Measurements from ENCODE around the gene SBF2.

Gene SBF2

DNA sequence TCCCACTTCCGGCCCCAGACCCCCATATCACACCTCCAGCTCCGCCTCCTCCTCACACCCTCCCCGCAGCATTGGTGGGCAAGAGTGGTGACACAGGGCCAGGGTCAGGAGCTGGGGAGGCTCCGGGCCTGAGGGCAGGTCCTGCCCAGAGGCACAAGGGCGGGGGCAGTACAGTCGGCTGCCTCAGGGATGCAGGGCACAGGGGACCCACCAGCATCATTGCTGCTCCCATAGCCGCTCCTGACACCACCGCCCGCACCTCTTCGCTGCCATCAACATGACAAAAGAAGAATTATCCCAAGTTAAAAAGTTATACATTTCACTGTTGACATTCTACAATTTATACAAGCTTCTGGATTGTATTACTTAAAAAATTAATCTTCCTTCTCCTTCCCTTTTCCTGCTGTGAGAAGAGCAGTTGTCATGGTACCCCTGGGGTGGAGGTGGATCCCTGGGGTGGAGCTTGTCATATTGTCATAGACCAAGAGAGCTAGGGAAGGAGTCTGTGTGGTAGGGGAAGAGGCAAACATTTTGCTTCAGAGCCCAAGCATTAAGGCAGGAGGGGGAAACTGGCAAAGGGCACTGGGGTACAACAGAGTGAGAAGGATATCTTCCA is 4.1 kb downstream of the SBF2 start:
- no peak for DNase-seq (ENCODE audit: insufficient read length, low spot score)
- TF ChIP-seq POU2F2 (IDR thresholded peaks at IDR 0.05; ENCODE audit: low read depth, low read length) (no peak), SPI1 (IDR thresholded peaks at IDR 0.05; ENCODE audit: low read depth, low read length) (no peak), TAF1 (IDR thresholded peaks at IDR 0.05; ENCODE audit: low read depth, low read length) (no peak), POLR2AphosphoS5 (IDR thresholded peaks at IDR 0.05; ENCODE audit: low read depth, low read length) (no peak), POLR2A (IDR thresholded peaks at IDR 0.05; ENCODE audit: low read depth, low read length) (no peak), PAX5 (IDR thresholded peaks at IDR 0.05; ENCODE audit: insufficient read depth, low read length, severe bottlenecking) (no peak)
- FAIRE-seq, result no peak

DNA sequence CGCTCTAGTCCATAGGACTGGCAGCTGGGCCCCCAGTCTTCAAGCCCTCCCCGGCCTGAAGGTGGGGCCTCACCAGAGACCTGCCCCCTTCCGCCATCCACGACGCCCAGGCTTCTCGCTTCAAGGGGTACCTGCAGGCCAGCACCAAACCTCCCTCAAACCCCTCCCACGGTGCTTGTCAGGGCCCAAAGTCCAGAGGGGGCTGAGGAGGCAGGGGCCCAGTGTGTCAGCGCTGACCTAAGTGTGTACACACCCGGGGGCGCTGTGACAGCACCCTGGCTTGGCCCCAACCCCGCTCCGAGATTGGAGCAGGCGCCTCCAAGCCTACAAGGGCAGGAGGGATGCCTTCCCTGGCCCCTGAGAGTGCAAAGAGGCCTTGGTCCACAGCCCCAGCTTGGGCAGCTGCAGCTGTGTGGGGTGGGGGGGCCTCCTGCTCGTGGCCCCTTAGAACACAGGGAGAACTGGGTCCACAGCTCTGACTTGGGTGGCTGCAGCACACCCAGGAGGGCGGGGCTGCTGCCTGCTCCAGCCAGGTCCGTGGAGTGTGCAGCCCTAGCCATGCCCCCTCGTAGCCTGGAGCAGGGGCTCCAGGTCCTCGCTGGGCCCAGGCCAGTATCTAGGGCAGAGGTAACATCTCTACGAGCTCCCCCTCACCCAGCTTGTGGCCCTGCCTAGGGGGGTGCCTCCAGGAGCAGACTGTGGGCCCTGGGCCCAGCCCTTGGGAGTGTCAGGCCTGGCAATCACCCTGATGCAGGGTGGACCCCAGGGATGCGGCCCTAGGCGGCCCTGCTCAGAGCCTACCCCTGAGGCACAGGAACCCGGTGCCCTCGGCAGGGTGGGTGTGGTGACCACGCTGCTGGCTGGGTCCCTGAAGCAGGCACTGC is 4.9 kb downstream of the SBF2 start:
- no peak for FAIRE-seq
- TF ChIP-seq POLR2AphosphoS5 (IDR thresholded peaks at IDR 0.05; ENCODE audit: low read depth, low read length) (no peak), TAF1 (IDR thresholded peaks at IDR 0.05; ENCODE audit: low read depth, low read length) (no peak), PAX5 (IDR thresholded peaks at IDR 0.05; ENCODE audit: insufficient read depth, low read length, severe bottlenecking) (no peak), SPI1 (IDR thresholded peaks at IDR 0.05; ENCODE audit: low read depth, low read length) (no peak), POLR2A (IDR thresholded peaks at IDR 0.05; ENCODE audit: low read depth, low read length) (no peak), POU2F2 (IDR thresholded peaks at IDR 0.05; ENCODE audit: low read depth, low read length) (no peak)
- no peak for DNase-seq (ENCODE audit: insufficient read length, low spot score)

DNA sequence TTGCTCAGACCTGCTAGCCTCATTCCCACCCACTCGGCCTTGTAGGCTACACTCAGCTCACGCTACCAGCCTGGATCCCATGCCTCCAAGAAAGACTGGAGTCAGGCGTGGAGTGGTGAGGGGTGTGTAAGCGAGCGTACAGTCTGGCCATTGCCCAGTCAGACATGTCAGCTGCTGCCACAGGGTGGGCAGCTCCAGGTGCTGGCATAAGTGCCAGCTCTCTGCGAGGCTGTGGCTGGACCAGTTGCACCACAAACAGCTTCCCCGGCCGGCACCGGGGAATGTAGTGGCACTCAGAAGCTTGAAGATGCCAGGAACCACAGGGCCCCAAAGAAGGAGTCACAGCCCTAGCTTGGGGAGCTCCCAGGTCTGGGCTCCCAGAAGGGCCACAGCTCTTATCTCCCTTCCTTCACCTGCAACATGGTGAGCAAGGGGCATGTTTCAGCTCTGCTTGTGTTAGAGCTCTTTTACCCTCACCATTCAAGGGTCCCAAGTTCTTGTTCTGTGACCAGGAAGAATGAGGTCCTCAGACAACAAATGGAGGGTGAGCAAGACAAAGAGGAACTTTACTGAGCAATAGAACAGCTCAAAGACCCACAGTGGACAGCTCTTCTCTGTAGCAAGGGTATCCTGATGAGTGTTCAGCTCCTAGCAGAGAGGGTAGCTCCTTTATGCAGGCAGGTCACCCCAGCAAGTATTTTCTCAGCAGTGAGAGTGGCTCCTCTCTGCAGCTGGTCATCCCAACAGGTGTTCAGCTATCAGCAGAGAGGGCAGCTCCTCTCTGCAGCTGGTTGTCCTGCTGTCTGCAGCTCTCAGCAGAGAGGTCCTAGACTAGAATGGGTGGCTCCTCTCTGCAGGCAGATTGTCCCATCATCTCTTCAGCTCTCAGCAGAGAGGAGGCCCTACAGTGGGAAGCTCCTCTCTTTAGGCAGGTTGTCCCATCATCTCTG is 6.0 kb downstream of the SBF2 start:
- FAIRE-seq (no peak), DNase-seq (ENCODE audit: insufficient read length, low spot score) (no peak)
- TF ChIP-seq PAX5 (IDR thresholded peaks at IDR 0.05; ENCODE audit: insufficient read depth, low read length, severe bottlenecking), result no peak
- TF ChIP-seq SPI1 (IDR thresholded peaks at IDR 0.05; ENCODE audit: low read depth, low read length), result no peak
- no peak for TF ChIP-seq POLR2AphosphoS5 (IDR thresholded peaks at IDR 0.05; ENCODE audit: low read depth, low read length)
- no peak for TF ChIP-seq POLR2A (IDR thresholded peaks at IDR 0.05; ENCODE audit: low read depth, low read length)
- no peak for TF ChIP-seq TAF1 (IDR thresholded peaks at IDR 0.05; ENCODE audit: low read depth, low read length)
- TF ChIP-seq POU2F2 (IDR thresholded peaks at IDR 0.05; ENCODE audit: low read depth, low read length), result no peak

DNA sequence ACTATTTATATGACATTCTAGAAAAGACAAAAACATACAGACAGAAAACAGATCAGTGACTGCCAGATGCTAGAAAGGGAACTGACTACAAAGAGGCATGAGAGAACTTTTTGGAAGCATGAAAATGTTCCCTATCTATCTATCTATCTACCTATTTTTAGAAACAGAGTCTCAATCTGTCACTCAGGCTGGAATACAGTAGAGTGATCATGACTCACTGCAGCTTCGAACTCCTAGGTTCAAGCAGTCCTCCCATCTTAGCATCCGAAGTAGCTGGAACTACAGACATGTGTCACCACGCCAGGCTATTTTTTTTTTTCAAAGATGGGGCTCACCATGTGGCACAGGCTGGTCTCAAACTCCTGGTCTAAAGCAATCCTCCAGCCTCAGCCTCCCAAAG is 6.9 kb downstream of the SBF2 start:
- DNase-seq (ENCODE audit: insufficient read length, low spot score) (no peak), FAIRE-seq (no peak)
- TF ChIP-seq POLR2A (IDR thresholded peaks at IDR 0.05; ENCODE audit: low read depth, low read length) (no peak), PAX5 (IDR thresholded peaks at IDR 0.05; ENCODE audit: insufficient read depth, low read length, severe bottlenecking) (no peak), POLR2AphosphoS5 (IDR thresholded peaks at IDR 0.05; ENCODE audit: low read depth, low read length) (no peak), TAF1 (IDR thresholded peaks at IDR 0.05; ENCODE audit: low read depth, low read length) (no peak), SPI1 (IDR thresholded peaks at IDR 0.05; ENCODE audit: low read depth, low read length) (no peak)

DNA sequence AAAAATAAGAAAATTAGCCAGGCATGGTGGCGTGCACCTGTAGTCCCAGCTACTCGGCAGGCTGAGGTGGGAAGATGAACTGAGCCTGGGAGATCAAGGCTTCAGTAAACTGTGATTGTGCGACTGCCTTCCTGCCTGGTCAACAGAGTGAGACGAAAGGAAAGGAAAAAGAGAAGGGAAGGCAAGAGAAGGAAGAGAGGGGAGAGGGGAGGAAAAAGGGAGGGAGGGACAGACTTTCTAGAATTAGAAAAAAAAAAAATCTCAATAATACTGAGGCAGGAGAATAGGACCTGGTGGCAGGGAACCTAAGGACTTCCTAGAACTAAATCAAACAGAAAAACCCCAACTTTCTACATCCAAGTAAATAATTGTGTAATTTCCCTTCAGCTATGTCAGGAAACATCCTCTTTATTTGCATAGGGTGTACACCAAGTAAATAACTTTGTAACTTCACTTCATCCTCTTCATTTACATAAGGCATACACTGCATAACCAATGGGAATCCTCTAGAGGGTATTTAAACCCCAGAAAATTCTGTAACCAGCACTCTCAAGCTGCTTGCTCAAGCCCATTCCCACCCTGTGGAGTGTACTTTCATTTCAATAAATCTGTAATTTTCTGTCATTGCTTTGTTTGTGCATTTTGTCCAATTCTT is 8.7 kb downstream of the SBF2 start:
- TF ChIP-seq TAF1 (IDR thresholded peaks at IDR 0.05; ENCODE audit: low read depth, low read length), result no peak
- TF ChIP-seq POLR2A (IDR thresholded peaks at IDR 0.05; ENCODE audit: low read depth, low read length), result no peak
- TF ChIP-seq POU2F2 (IDR thresholded peaks at IDR 0.05; ENCODE audit: low read depth, low read length), result no peak
- no peak for TF ChIP-seq POLR2AphosphoS5 (IDR thresholded peaks at IDR 0.05; ENCODE audit: low read depth, low read length)
- no peak for TF ChIP-seq PAX5 (IDR thresholded peaks at IDR 0.05; ENCODE audit: insufficient read depth, low read length, severe bottlenecking)
- TF ChIP-seq SPI1 (IDR thresholded peaks at IDR 0.05; ENCODE audit: low read depth, low read length), result no peak
- FAIRE-seq (no peak), DNase-seq (ENCODE audit: insufficient read length, low spot score) (no peak)

DNA sequence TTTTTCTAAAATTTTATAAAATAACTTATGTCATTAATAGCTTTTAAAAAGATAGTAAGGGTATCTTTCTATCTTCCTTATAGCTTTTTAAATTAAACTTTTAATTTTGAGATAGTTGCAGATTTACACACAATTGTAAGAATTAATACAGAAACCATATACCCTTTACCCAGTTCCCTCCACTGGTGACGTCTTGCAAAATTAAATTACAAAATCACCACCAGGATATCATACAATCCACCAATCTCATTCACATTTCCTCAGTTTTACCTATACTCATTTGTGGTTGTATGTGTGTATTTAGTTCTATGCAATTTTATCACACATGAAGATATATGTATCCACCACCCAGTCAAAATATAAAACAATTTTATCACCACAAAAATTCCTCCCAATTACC is 10.0 kb downstream of the SBF2 start:
- no peak for DNase-seq (ENCODE audit: insufficient read length, low spot score)
- FAIRE-seq, result no peak
- TF ChIP-seq SPI1 (IDR thresholded peaks at IDR 0.05; ENCODE audit: low read depth, low read length) (no peak), PAX5 (IDR thresholded peaks at IDR 0.05; ENCODE audit: insufficient read depth, low read length, severe bottlenecking) (no peak), POLR2A (IDR thresholded peaks at IDR 0.05; ENCODE audit: low read depth, low read length) (no peak), TAF1 (IDR thresholded peaks at IDR 0.05; ENCODE audit: low read depth, low read length) (no peak), POU2F2 (IDR thresholded peaks at IDR 0.05; ENCODE audit: low read depth, low read length) (no peak), POLR2AphosphoS5 (IDR thresholded peaks at IDR 0.05; ENCODE audit: low read depth, low read length) (no peak)

DNA sequence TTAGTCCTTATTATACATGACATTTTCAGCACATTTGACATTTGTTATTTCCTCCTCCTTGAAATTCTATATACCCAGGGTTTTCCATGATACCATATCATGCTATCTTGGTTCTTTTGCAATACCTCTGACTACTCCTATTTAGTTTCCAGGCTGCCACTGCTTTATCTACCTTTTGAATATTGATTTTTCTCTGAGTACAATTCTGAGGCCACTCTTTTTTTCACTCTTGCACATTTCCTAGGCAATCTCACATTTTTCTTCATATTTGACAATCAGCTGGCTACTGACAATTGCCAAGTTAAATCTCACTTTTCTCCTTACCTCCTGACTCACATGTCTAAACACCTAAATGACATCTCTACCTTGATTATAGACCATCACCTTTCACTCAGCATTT is 11.9 kb downstream of the SBF2 start:
- TF ChIP-seq SPI1 (IDR thresholded peaks at IDR 0.05; ENCODE audit: low read depth, low read length) (no peak), POLR2A (IDR thresholded peaks at IDR 0.05; ENCODE audit: low read depth, low read length) (no peak), POU2F2 (IDR thresholded peaks at IDR 0.05; ENCODE audit: low read depth, low read length) (no peak), TAF1 (IDR thresholded peaks at IDR 0.05; ENCODE audit: low read depth, low read length) (no peak), POLR2AphosphoS5 (IDR thresholded peaks at IDR 0.05; ENCODE audit: low read depth, low read length) (no peak), PAX5 (IDR thresholded peaks at IDR 0.05; ENCODE audit: insufficient read depth, low read length, severe bottlenecking) (no peak)
- FAIRE-seq (no peak), DNase-seq (ENCODE audit: insufficient read length, low spot score) (no peak)

DNA sequence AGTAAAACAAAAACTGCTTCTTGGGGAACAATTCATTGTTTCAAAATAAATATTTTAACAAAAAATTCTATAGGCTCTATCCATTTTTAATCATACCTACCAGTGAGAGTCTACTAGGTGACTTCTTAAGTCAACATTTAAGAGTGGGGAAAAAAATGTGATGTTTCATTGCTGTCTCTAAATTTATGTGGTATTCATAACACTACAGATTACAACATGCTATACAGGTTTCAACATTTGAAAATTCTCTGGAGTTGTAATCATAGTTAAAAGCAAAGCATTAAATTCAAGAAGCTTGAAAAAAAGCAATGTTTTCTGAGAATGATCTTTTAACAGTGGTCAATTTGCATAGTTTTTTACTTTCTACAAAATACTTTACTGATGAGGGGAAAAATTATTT is 18.3 kb downstream of the SBF2 start:
- FAIRE-seq (no peak), DNase-seq (ENCODE audit: insufficient read length, low spot score) (no peak)
- TF ChIP-seq POLR2AphosphoS5 (IDR thresholded peaks at IDR 0.05; ENCODE audit: low read depth, low read length) (no peak), POU2F2 (IDR thresholded peaks at IDR 0.05; ENCODE audit: low read depth, low read length) (no peak), PAX5 (IDR thresholded peaks at IDR 0.05; ENCODE audit: insufficient read depth, low read length, severe bottlenecking) (no peak), TAF1 (IDR thresholded peaks at IDR 0.05; ENCODE audit: low read depth, low read length) (no peak), POLR2A (IDR thresholded peaks at IDR 0.05; ENCODE audit: low read depth, low read length) (no peak), SPI1 (IDR thresholded peaks at IDR 0.05; ENCODE audit: low read depth, low read length) (no peak)
